ENCODE measurements around the gene IER3IP1.

The IER3IP1 gene

DNA sequence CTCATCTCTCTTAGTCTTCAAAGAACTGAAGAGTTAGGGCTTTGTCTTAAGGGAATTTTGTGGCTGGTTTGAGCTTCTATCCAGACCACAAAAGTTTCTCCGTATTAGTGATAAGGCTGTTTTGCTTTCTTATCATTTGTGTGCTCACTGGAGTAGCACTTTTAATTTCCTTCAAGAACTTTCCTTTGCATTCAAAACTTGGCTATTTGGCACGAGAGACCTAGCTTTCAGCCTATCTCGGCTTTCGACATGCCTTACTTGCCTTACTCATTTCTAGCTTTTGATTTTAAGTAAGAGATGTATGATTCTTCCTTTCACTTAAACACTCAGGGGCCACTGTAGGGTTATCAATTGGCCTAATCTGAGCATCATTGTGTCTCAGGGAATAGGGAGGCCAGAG lies 55.7 kb downstream of the IER3IP1 start:
- TF ChIP-seq, protein P1, sequence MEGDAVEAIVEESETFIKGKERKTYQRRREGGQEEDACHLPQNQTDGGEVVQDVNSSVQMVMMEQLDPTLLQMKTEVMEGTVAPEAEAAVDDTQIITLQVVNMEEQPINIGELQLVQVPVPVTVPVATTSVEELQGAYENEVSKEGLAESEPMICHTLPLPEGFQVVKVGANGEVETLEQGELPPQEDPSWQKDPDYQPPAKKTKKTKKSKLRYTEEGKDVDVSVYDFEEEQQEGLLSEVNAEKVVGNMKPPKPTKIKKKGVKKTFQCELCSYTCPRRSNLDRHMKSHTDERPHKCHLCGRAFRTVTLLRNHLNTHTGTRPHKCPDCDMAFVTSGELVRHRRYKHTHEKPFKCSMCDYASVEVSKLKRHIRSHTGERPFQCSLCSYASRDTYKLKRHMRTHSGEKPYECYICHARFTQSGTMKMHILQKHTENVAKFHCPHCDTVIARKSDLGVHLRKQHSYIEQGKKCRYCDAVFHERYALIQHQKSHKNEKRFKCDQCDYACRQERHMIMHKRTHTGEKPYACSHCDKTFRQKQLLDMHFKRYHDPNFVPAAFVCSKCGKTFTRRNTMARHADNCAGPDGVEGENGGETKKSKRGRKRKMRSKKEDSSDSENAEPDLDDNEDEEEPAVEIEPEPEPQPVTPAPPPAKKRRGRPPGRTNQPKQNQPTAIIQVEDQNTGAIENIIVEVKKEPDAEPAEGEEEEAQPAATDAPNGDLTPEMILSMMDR (IDR thresholded peaks at IDR 0.05), result no peak

DNA sequence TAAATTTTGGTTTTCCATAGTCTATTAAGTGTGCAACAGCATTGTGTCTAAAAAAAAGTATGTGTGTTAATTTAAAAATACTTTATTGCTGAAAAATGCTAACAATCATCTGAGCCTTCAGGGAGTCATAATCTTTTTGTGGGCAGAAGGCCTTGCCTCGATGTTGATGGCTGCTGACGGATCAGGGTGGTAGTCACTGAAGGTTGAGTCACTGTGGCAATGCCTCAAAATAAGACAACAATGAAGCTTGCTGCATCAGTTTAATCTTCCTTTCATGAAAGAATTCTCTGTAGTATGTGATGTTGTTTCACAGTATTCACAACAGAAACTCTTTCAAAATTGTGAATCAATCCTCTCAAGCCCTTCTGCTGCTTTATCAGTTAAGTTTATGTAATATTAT lies 57.2 kb downstream of the IER3IP1 start:
- TF ChIP-seq, protein P1 (IDR thresholded peaks at IDR 0.05), result no peak

DNA sequence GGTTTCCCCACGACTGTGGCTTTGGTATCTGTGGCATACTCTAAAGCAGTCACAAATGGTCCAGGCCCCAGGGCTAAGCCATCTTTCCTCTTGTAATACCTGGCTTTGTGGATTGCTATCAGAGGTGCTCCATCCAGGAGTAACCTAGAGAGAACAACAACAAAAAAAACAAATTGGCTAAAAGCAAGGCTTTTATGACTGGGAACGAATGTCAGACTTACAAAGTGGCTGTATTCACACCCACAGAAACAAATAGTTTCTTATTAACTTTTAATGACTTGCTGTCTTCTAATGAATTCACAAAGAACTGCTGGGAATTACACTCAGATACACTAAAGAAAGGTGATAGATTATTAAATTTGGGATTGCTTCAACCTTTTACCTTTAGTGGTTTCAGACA lies 61.0 kb downstream of the IER3IP1 start:
- TF ChIP-seq, protein P1 (IDR thresholded peaks at IDR 0.05), result no peak

DNA sequence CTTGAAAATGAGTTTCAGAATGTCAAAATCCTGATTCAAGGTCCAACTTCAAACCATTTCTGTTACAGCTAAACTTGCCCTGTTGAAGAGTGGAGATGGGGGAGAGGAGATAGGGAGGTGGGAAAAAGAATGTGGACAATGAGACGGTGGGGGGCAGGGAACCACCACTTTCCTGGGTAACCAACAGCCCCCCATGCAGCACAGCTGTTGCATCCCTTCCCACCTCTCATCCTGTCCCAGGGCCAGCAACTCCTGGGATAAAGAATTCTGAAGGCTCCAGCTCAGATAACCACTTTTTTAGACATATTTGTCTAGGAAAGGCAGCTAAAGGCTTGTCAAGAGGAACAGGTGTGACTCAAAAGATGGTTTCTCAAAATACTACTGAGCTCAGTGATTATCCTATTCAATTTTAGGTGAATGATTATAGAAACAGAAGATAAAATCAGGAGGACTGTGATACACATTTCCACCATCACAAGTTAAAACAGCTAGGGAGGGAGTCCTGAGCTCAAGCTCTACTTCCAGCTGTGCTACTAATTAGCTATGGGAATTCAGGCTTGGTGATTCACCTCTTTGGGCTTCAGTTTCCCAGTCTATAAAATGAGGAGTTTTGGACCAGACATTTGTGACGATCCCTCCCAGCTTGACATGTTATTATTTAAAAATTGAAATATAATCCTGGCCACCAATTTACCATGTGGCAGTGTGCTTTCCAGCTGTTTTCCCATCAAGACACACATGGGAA lies 62.2 kb downstream of the IER3IP1 start:
- TF ChIP-seq, protein P1 (IDR thresholded peaks at IDR 0.05), result no peak

DNA sequence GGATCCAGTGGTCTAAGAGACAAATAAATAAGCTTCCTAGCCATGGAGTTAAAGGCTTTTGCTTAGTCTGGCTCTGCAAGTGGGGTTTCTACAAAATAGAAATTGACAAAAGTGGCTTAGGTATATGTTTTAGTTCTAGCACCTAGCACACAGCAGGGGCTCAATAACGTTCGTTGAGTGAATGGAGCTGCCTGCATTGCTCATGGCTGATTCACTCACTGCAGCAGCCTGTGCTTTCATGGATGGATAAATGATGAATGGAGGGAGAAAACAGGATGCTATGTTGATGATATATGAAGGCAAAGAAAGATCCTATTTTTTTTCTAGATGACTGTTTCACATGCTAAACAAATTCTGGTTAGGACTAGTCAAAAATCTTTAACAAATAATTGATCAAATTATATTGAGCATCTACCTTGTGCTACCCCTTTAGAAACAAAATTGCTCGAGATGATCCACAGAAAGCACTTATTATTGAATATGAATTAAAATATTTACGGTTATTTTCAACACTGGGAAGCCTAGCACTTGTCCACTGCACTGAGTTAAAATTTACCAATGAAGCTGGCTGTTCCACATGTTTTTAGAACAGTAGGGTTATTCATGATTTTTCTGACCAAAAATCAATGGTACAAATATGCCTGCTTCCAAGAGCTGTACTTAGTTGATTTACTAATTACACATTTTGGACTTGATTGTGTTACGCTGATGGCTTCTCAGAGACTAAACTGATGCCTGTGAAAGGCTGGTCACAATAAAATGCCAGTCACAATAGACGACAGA lies 65.5 kb downstream of the IER3IP1 start:
- TF ChIP-seq, protein P1 (IDR thresholded peaks at IDR 0.05), result no peak

DNA sequence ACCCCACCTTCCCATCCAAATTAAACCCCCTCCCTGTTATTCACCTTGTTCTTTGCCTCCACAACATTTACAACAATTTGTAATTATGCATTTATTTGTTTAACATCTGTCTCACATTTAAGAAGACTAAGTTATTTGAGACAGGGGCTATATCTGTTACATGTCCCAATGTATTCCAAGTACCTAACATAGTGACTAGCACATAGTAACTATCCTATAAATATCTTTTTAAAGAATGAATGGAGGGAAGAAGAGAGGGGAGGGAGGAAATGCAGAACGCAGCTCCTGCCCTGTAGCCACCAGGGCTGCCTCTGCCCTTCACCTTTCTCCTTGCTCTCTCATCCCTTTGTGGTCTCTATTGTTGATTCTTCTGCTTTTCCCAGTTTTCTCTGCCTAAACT lies 66.4 kb downstream of the IER3IP1 start:
- TF ChIP-seq, protein P1 (IDR thresholded peaks at IDR 0.05), result no peak

DNA sequence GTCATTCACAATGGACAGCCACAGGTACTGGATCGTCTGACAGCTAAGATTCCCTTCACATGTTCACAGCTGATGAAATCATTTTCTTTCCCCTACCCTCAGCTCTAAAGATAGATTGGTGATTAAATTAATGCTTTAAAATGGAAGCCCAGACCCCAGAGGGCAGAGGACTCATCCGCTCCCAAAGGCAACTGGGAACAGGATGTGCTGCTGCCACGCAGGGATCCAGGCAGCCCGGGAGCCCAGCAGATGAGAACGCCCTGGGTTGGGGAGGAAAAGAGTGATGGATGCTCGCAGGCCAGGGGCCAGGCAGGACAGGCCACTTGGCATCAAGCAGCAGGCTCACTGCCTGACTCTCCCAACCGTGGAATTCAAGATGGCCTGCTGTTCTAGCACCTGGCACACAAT lies 67.2 kb downstream of the IER3IP1 start:
- TF ChIP-seq, protein P1 (IDR thresholded peaks at IDR 0.05), result no peak
